Right lobe of liver (tissue), 6 donors: ENCODE data around the gene IL17C. TPM values are rescaled to one million over a fixed set of nuclear protein-coding genes. Genes with fewer than 3 reads are reported as not detected.

Experiments
- ATAC-seq, 4 donors: fragments of 200-7000 bp; cut with Tn5 transposase; one replicate each; pipeline ENCODE4 v1.9.1; 2020; ENCODE audit warnings: mild to moderate bottlenecking in 4 of 4, moderate library complexity in 4 of 4
- DNase-seq, 3 donors: peaks; one replicate each; pipeline ENCODE4 v3.0.0-alpha.2; 2020
- H3K27ac ChIP-seq, 3 donors: fragments of 200-600 bp; one replicate each; pipeline ENCODE4 v1.8.0; 2022
- H3K27me3 ChIP-seq, 2 donors: fragments of 200-600 bp; one replicate each; pipeline ENCODE4 v1.8.0; 2022
- H3K36me3 ChIP-seq, 4 donors: fragments of 200-600 bp; sonication (generic) in 1 of 4; one replicate each; pipeline versions ENCODE4 v1.5.1 to v1.8.0; 2017 to 2022; ENCODE audit warnings: control low read depth in 1 of 4
- H3K4me1 ChIP-seq, 4 donors: fragments of 200-600 bp; sonication (generic) in 1 of 4; one replicate each; pipeline versions ENCODE4 v1.5.1 to v1.8.0; 2017 to 2022; ENCODE audit warnings: control low read depth in 1 of 4
- H3K4me3 ChIP-seq, 3 donors: fragments of 200-600 bp; one replicate each; pipeline ENCODE4 v1.8.0; 2022
- H3K9me3 ChIP-seq, 4 donors: fragments of 200-600 bp; sonication (generic) in 1 of 4; one replicate each; pipeline versions ENCODE4 v1.5.1 to v1.8.0; 2017 to 2022; ENCODE audit warnings: control low read depth in 1 of 4
- CTCF ChIP-seq, 4 donors: fragments of 200-600 bp in 3 of 4; fragments of 450-650 bp in 1 of 4; IDR thresholded peaks; one replicate each; pipeline versions ENCODE4 v1.5.1 to v1.8.0; 2016 to 2022; ENCODE audit warnings: antibody characterized with exemption in 4 of 4, mild to moderate bottlenecking in 2 of 4
- POLR2A ChIP-seq: fragments of 450-650 bp; IDR thresholded peaks from one replicate; pipeline ENCODE4 v1.6.1; 2017; ENCODE audit warnings: antibody characterized with exemption, mild to moderate bottlenecking
- WGBS: methylation state at CpG from one replicate; pipeline ENCODE4 v1.1.6; 2018; ENCODE audit warnings: low coverage, low lambda C conversion rate; ENCODE audit not compliant: insufficient coverage; ENCODE audit errors: missing lambda C conversion rate; 5-methylcytosine and 5-hydroxymethylcytosine counted together
- intact Hi-C, 2 donors: fragments of 100-400 bp; cut with DNase I; formaldehyde crosslinking; loops; one replicate each; pipeline versions ENCODE4 v1.11.2 to v1.14.1; 2022
- long read RNA-seq: library from polyadenylated mRNA; unstranded; transcript quantifications from one replicate; pipeline ENCODE4 v2.0.0, GENCODE V29; 2019
- total RNA-seq, 6 experiments: library from RNA; depleted of rRNA in 2 of 6; stranded (reverse); fragments of >200 nt in 2 of 6; fragmentation: NEBNext Ultra II Directional in 3 of 6; extraction: Animal tissue kit (Norgen Biotek cat#: 25700) in 3 of 6; gene quantifications; one replicate each; pipeline versions ENCODE4 v1.1.0 to v1.2.4, GENCODE V29; 2016 to 2023
- donor health status: DM: no; HTN: yes; CAD: no.
- donor health status: DM: no; HTN: no; CAD: no.
- donor health status: DM: no; HTN: no; CAD: no.
- donor health status: DM: no; HTN: yes; CAD: no.
- donor health status: DM: no; HTN: yes; CAD: no.

Gene IL17C
- not detected for total RNA-seq
- long read RNA-seq: 0 reads

- no peaks in the 10 kb centered on the region for H3K36me3 ChIP-seq
- intact Hi-C loops: no loop called here
- no peak for TF ChIP-seq CTCF (IDR thresholded peaks at IDR 0.05)
- TF ChIP-seq POLR2A: no peak
- no peak for DNase-seq
- no peak for ATAC-seq
- no peaks in the 10 kb centered on the region for H3K4me1 ChIP-seq
- H3K27ac ChIP-seq: no peak within 1 kb of the TSS
- H3K4me3 ChIP-seq: no peak within 1 kb of the TSS
- 47% methylated on average over 9 of the region's 27 CpGs for WGBS
- no peaks in the 10 kb centered on the region for H3K9me3 ChIP-seq
- no peaks in the 10 kb centered on the region for H3K27me3 ChIP-seq
Measured at GRCh38 chr16:88638323-88639230, at the start of gene IL17C. Gene IL17C, plus strand, starts transcription at chr16:88638572. Its CDS starts 70 bp downstream, at chr16:88638642.

- Histone ChIP-seq H3K36me3 (peaks cover 0 to 36% (median 13%) of the 10 kb centered on the region in 4 donors), H3K4me1 (no peaks in the 10 kb centered on the region), H3K27ac (no peak overlapping the region), H3K9me3 (no peaks in the 10 kb centered on the region), H3K27me3 (no peaks in the 10 kb centered on the region), H3K4me3 (no peak overlapping the region)
- intact Hi-C loops: no loop called here
- no peak for DNase-seq
- ATAC-seq: no peak
- TF ChIP-seq CTCF (IDR thresholded peaks at IDR 0.05) (no peak), POLR2A (no peak)
- 76% methylated on average over 6 of the region's 6 CpGs for WGBS
Measured at GRCh38 chr16:88588754-88589153, 49.6 kb upstream of the IL17C start.

GRCh38 chr16:88589441-88589840, 48.9 kb upstream of the IL17C start:
- Histone ChIP-seq H3K4me3 (no peak overlapping the region), H3K27ac (no peak overlapping the region), H3K36me3 (peaks cover 0 to 36% (median 13%) of the 10 kb centered on the region in 4 donors), H3K4me1 (no peaks in the 10 kb centered on the region), H3K9me3 (no peaks in the 10 kb centered on the region), H3K27me3 (no peaks in the 10 kb centered on the region)
- WGBS: 70% methylated on average over 9 of the region's 11 CpGs
- no peak for DNase-seq
- ATAC-seq: no peak
- intact Hi-C loops: no loop called here
- TF ChIP-seq CTCF (IDR thresholded peaks at IDR 0.05) (no peak), POLR2A (no peak)

- peak in 1 of 3 donors; percentile 64 for DNase-seq
- intact Hi-C loops: no loop called here
- peak in 1 of 4 donors; percentile 81 for ATAC-seq
Measured at GRCh38 chr16:88591577-88592021, 46.8 kb upstream of the IL17C start.

More at GRCh38 chr16:88591577-88592021, 46.8 kb upstream of the IL17C start:
- Histone ChIP-seq H3K27ac (no peak overlapping the region), H3K4me3 (no peak overlapping the region), H3K9me3 (no peaks in the 10 kb centered on the region), H3K4me1 (no peaks in the 10 kb centered on the region), H3K36me3 (peaks cover 0 to 32% (median 13%) of the 10 kb centered on the region in 4 donors), H3K27me3 (no peaks in the 10 kb centered on the region)
- no peak for TF ChIP-seq CTCF (IDR thresholded peaks at IDR 0.05)
- TF ChIP-seq POLR2A: no peak
- 32% methylated on average over 5 of the region's 10 CpGs for WGBS
